Measurements from ENCODE around the gene PCSK6.

GRCh38 chr15:101351736-101352135 lies 137.8 kb downstream of the PCSK6 start:
- TF ChIP-seq CTCF (IDR thresholded peaks at IDR 0.05), result no peak
- TF ChIP-seq POLR2A (IDR thresholded peaks at IDR 0.05), result no peak
